HG02852 (cell line): ENCODE data around the gene EDRF1.
"Not testable (repeated sequence)": the region's sequence is repeated elsewhere in the genome, so short reads cannot be mapped to it uniquely, and the experiment has no call there.

Experiments
- ATAC-seq: cut with Tn5 transposase; IDR thresholded peaks from one replicate; pipeline ENCODE4 v1.9.1; 2021; ENCODE audit warnings: mild to moderate bottlenecking, moderate library complexity; ENCODE audit not compliant: unreplicated experiment

EDRF1 gene

GRCh38 chr10:125707541-125708468 is 11.7 kb upstream of the EDRF1 start:
- ATAC-seq = no peak

- ATAC-seq = no peak
These were observed 10.5 kb upstream of the EDRF1 start for GRCh38 chr10:125708971-125709503.

- no peak for ATAC-seq
These were observed 9.7 kb upstream of the EDRF1 start for GRCh38 chr10:125709553-125710474.

- no peak for ATAC-seq
These were observed 8.3 kb upstream of the EDRF1 start for GRCh38 chr10:125711110-125711750.

- ATAC-seq = not testable (repeated sequence)
These were observed 4.8 kb upstream of the EDRF1 start for GRCh38 chr10:125714728-125715127.

- ATAC-seq = no peak
These were observed 483 bp downstream of the EDRF1 start for GRCh38 chr10:125720002-125720382.

GRCh38 chr10:125721035-125721434 is 1.5 kb downstream of the EDRF1 start:
- ATAC-seq = peak; percentile 21

- no peak for ATAC-seq
These were observed 3.3 kb downstream of the EDRF1 start for GRCh38 chr10:125722811-125723210.

DNA sequence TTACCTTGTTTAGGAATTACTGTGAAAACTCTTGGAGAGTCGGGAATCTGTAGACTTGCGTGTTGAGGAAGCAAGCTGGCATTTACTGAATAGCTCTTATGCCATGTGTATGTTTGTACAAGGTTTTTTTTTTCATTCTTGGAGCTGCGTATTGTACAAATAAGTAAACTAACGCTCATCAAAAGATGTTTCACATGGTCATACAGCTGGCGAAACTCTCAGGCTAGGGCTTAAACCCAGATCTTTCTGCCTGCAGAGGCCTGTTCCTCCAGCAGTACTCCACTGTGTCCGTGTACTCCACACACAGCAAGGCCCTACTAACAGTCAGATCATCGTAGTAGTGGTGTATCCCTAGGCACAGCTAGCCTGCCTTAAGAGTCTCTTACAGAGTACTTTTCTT is 7.4 kb downstream of the EDRF1 start:
- ATAC-seq = no peak

DNA sequence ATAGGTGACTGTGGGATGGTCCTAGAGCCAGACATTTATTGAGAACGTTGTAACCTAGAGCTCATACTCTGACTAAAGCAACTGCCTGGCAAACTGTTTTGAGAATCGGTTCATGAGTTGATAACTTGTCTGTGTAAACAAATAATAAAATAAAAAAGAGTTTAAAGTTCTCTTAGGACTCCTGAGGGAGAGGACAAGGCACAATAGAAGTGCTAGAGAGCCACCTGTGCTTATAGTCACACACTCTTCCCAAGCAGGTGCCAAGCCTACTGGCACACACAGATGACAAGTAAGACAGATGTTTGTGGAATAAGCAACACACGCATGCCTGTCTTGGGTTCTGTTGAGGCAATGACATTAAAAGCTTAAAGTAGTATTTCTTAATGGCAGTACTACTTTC is 7.9 kb downstream of the EDRF1 start:
- no peak for ATAC-seq

DNA sequence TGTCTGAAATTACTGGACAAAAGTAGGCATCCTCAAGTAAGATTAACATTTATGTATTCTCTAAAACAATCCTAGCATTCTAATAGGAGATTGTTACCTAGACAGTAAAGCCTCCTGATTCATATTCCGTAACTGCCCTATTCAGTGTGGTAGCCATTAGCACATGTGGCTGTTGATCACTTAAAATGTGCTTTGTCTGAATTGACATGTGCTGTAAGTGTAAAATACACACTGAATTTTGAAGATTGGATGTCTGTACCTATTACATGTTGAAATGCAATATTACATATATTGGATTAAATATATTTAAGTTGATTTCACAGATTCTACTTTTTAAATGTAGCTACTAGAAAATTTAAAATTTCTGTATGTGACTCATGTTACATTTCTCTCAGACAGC is 14.6 kb downstream of the EDRF1 start:
- ATAC-seq = no peak

GRCh38 chr10:125734823-125735222 is 15.3 kb downstream of the EDRF1 start:
- ATAC-seq = no peak

- no peak for ATAC-seq
These were observed 18.7 kb downstream of the EDRF1 start for GRCh38 chr10:125738206-125738605.

DNA sequence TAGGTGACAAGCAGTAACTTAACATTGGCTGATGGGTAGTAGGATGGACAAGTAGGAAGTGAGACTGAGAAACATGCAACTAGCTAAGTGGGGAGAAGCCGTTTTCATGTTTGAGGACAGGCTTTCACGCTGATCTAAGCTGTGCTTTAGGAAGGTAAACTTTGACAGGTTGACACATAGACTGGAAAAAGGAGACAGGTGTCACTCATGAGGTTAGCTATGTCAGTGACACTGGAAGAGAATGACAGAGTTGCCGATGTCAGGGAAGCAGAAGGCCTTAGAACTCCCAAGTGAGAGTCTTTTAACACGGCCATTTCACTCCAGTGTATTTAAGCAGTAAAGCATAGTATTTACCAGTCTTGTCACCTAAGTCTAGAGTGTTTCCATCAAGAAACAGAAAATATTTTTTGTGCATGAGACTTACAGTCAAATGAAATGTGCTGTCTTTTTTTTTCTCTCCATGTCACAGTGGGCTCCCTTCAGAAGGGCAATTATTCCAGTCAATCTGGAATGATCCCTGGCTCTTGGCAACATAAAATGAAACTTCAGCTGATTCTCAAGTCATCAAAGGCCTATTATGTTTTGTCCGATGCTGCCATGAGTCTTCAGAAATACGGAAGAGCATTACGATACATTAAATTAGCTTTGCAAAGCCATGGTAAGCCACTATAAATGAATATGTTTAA is 20.6 kb downstream of the EDRF1 start:
- no peak for ATAC-seq

GRCh38 chr10:125742465-125742864 is 23.0 kb downstream of the EDRF1 start:
- ATAC-seq = no peak

DNA sequence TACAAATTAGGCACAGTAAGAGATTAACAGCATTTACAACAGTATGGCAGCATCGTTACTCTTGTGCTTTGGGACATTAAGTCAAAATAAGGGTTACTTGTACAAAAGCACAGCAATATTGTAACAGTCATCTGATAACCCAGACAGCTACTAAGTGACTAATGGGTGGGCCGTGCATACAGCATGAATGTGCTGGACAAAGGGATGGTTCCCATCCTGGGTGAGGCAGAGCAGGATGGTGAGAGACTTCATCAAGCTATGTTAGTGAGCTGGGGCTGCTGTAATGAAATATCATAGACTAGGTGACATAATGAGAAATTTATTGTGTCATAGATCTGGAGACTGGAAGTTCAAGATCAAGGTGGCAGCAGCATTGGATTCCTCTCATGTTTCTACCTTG is 25.4 kb downstream of the EDRF1 start:
- no peak for ATAC-seq

DNA sequence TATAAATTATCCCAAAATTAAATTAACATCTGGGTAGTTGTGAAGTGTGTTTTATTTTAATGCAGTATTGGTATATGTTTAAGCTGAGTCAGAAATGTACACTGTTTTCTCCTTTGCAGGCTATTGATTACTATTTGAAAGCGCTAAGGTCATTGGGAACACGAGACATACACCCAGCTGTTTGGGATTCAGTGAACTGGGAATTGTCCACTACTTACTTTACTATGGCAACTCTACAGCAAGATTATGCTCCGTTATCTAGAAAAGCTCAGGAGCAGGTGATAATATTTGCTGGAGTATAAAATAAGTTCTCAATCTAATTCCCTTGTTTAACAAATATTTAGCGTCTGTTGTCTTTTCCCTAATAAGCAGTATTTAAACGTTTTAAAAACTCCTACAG is 27.9 kb downstream of the EDRF1 start:
- ATAC-seq = no peak

- no peak for ATAC-seq
These were observed 36.7 kb downstream of the EDRF1 start for GRCh38 chr10:125756196-125756595.

- ATAC-seq = no peak
These were observed 37.5 kb downstream of the EDRF1 start for GRCh38 chr10:125756853-125757487.

DNA sequence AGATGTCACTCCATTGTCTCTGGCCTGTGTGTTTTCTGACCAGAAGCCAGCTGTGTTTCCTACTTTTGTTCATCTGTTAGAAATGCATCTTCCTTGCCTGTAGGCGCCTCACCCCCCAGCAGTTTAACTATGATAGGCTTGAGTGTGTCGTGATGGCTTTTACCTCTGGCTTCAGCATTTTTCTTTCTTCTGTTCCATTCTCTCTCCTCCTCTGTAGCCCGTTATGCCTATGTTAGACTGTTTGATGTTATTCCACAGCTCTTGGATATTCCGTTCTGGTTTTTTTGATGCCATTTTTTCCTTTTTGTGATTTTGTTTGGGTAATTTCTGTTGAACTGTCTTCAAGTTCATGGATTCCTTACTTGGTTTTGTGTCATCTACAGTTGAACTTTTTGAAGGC is 38.2 kb downstream of the EDRF1 start:
- ATAC-seq = no peak
